Measurements from ENCODE around the gene MAP3K4. TPM values are rescaled to one million over a fixed set of nuclear protein-coding genes. Genes with fewer than 3 reads are reported as not detected.

Gene MAP3K4
- total RNA-seq, 4 donors from 2014 or later, result 24.3 to 99.0 (median 37.4) TPM

DNA sequence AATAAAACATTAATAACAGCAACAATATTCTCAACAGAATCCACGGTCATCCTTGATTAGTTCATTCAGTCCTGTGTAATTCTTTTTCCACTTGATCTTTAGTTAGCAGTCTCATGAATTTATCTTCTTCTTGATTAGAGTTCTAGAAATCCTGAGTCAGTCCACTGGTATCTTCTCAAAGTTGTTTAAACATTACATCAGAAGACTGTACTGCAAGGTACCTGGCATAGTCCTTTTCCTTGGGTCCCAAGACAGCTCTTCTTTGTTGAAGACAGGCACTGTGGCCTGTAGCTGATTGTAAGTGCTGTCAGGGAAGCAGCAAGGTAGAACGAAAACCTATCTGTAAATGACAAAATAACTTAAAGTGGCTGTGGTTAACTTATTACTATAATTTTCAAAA, 11.8 kb downstream of the MAP3K4 start:
- no peak overlapping the region for H3K4me3 ChIP-seq
- H3K9me3 ChIP-seq, result no peaks in the 10 kb centered on the region
- no peaks in the 10 kb centered on the region for H3K27me3 ChIP-seq
- no peak for DNase-seq
- TF ChIP-seq, protein P1, sequence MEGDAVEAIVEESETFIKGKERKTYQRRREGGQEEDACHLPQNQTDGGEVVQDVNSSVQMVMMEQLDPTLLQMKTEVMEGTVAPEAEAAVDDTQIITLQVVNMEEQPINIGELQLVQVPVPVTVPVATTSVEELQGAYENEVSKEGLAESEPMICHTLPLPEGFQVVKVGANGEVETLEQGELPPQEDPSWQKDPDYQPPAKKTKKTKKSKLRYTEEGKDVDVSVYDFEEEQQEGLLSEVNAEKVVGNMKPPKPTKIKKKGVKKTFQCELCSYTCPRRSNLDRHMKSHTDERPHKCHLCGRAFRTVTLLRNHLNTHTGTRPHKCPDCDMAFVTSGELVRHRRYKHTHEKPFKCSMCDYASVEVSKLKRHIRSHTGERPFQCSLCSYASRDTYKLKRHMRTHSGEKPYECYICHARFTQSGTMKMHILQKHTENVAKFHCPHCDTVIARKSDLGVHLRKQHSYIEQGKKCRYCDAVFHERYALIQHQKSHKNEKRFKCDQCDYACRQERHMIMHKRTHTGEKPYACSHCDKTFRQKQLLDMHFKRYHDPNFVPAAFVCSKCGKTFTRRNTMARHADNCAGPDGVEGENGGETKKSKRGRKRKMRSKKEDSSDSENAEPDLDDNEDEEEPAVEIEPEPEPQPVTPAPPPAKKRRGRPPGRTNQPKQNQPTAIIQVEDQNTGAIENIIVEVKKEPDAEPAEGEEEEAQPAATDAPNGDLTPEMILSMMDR (IDR thresholded peaks at IDR 0.05), result no peak
- TF ChIP-seq POLR2A (IDR thresholded peaks at IDR 0.05), result no peak
- peaks cover 0 to 8% (median 0%) of the 10 kb centered on the region in 4 donors for H3K4me1 ChIP-seq
- H3K36me3 ChIP-seq, result no peaks in the 10 kb centered on the region
- H3K27ac ChIP-seq, result no peak overlapping the region

DNA sequence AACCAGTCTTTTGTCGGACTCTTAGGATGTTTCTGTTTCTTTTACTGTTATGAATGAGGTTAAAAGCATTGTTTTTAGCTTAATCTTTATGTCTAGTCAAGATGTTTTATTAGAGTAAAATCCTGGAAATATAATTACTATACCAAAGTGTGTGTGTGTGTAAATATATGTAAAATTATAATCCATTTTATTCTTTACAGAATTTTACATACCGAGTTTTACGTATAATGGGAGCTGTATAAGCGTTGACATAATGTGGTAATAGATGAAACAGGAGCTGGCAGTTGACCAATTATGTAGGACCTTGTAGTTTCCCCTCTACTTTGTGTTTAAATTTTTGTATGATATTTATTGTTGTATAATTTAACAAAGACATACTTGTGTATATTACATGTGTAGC, 16.7 kb downstream of the MAP3K4 start:
- no peak for TF ChIP-seq POLR2A (IDR thresholded peaks at IDR 0.05)
- TF ChIP-seq, protein P1 (IDR thresholded peaks at IDR 0.05), result no peak
- Histone ChIP-seq H3K27ac (no peak overlapping the region), H3K4me1 (peaks cover 0 to 14% (median 0%) of the 10 kb centered on the region in 4 donors), H3K36me3 (no peaks in the 10 kb centered on the region), H3K4me3 (no peak overlapping the region), H3K9me3 (no peaks in the 10 kb centered on the region), H3K27me3 (no peaks in the 10 kb centered on the region)
- no peak for DNase-seq

DNA sequence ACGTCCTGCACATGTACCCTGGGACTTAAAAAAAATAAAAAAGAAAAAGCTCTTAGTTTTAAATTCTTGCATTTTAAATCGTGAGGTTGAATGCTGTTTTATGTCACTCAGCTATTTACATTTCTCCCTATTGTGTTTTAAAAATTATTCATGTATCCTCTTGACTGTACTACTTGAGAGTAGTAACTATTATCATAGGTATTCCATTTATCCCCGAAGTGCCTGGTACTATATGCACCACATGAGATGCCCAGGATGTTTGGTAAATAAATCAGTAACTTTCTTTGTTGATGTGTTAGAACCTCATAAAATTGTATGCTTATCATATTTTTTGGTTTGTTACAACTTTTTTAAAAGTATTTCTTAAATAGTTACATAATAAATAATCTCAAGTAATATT, 18.4 kb downstream of the MAP3K4 start:
- DNase-seq, result no peak
- Histone ChIP-seq H3K27me3 (no peaks in the 10 kb centered on the region), H3K4me1 (peaks cover 0 to 14% (median 0%) of the 10 kb centered on the region in 4 donors), H3K36me3 (no peaks in the 10 kb centered on the region), H3K27ac (no peak overlapping the region), H3K4me3 (no peak overlapping the region), H3K9me3 (no peaks in the 10 kb centered on the region)
- no peak for TF ChIP-seq POLR2A (IDR thresholded peaks at IDR 0.05)
- TF ChIP-seq, protein P1 (IDR thresholded peaks at IDR 0.05), result no peak

DNA sequence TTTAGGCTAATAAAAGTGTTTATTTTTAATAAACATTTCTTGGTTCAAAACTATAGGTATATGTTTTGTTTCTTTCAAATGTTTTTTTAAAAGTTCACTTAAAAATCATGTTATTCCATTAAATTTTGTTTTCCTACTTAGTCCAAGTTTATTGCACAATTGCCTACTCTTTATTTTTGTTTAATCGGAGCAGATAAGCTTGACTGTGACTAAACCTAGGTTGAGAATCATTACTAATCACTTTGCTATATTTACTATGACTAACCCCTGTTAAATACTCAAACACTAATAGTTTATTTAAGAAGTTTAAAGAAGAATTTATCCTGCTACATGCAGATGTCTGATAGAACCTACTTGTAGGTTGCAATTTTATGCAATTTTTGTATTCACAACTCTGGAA, 18.8 kb downstream of the MAP3K4 start:
- H3K4me3 ChIP-seq, result no peak overlapping the region
- TF ChIP-seq, protein P1 (IDR thresholded peaks at IDR 0.05), result no peak
- TF ChIP-seq POLR2A (IDR thresholded peaks at IDR 0.05), result no peak
- no peaks in the 10 kb centered on the region for H3K27me3 ChIP-seq
- no peak overlapping the region for H3K27ac ChIP-seq
- DNase-seq, result no peak
- no peaks in the 10 kb centered on the region for H3K9me3 ChIP-seq
- peaks cover 0 to 14% (median 0%) of the 10 kb centered on the region in 4 donors for H3K4me1 ChIP-seq
- no peaks in the 10 kb centered on the region for H3K36me3 ChIP-seq

DNA sequence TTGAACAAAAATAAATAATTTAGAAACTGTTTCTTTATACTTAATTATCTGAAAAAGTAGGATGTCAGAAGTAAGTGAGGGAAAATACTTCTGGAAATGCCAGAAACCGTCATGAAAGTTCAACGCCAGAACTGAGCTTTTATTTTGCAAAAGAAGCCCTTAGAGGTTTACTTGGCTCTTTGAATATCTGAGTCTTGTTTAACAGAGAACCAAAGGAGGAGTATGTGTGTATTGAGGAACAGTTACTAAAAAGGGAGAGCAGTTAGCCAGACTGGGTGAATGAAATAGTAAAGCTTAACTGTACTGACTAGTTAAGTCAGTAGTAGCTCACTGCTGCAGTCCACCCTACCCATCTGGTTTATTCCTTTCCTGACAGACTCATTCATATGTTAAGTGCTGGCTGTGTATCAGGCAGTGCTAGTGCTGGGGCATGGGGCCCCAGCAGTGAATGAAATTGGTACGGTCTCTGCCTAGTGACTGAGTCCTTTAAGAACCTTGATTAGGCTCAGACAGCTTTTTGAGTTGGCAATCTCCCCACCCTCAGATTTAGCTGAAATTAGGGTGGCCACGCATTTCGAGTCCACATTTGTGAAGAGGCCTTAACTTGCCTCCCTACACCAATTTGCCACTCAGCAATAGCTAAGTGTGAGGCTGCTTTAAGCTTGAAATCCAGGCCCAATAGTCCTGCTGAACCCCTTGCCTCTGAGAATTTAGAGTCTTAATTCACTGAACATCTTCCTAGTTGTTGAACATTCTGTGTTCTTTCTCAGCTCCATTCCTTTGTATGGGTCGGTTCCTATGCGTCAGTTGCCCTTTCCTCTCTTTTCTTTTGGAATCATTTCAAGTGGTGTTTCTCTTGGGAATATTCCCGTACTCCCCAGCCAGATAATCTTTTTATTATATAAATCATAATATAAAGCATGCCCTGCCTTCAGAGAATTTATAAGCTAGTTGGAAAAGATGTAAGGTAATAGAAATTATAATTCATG, 20.2 kb downstream of the MAP3K4 start:
- Histone ChIP-seq H3K27ac (no peak overlapping the region), H3K36me3 (no peaks in the 10 kb centered on the region), H3K27me3 (no peaks in the 10 kb centered on the region), H3K4me3 (no peak overlapping the region), H3K4me1 (peaks cover 0 to 14% (median 0%) of the 10 kb centered on the region in 4 donors), H3K9me3 (no peaks in the 10 kb centered on the region)
- DNase-seq, result no peak
- TF ChIP-seq POLR2A (IDR thresholded peaks at IDR 0.05), result no peak
- TF ChIP-seq, protein P1 (IDR thresholded peaks at IDR 0.05), result no peak

Data from Peyer's patch (tissue), 4 donors.